Measurements from ENCODE around the gene CDHR2. TPM values are rescaled to one million over a fixed set of nuclear protein-coding genes. Genes with fewer than 3 reads are reported as not detected.

CDHR2 gene
- total RNA-seq, 1 donor from 2014 or later = 1.6 TPM

DNA sequence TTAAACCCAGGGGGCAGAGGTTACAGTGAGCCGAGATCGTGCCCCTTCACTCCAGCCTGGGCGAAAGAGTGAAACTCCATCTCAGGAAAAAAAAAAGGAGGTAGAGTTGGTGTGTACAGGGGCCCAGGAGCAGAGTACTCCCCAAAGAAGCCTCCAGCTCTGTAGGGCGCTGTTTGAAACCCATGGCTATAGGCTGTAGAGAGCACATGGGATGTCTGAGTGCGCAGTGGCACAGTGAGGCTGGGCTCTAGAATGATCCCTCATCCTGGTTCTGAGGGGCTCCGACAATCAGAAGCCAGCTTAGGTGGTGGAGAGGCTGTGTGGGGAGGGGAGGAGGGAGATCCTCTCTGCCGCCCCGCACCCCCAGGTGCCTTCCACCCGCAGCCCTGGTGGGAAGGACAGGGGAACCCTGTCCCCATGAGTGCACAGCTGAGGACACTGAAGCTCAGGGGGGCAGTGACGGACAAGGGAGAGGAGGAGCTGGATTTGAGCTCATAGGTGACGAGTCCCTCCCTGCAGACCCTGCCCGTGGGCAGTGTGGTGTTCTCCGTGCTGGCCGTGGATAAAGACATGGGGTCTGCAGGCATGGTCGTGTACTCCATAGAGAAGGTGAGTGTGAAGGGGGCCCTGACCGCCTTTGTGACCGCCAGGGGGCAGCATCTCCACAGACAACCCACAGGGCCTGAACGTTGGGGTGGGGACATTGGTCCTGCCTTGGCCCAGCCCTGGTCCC, 24.6 kb downstream of the CDHR2 start:
- Mint-ChIP-seq H3K4me1 (ENCODE audit: low read depth) (peaks cover 1% of the 10 kb centered on the region), H3K27ac (no peak overlapping the region), H3K9me3 (ENCODE audit: low read depth) (no peaks in the 10 kb centered on the region), H3K4me3 (ENCODE audit: low read depth) (no peak overlapping the region), H3K36me3 (ENCODE audit: insufficient read depth) (no peaks in the 10 kb centered on the region), H3K27me3 (peaks cover 13% of the 10 kb centered on the region)
- TF ChIP-seq, protein P1, sequence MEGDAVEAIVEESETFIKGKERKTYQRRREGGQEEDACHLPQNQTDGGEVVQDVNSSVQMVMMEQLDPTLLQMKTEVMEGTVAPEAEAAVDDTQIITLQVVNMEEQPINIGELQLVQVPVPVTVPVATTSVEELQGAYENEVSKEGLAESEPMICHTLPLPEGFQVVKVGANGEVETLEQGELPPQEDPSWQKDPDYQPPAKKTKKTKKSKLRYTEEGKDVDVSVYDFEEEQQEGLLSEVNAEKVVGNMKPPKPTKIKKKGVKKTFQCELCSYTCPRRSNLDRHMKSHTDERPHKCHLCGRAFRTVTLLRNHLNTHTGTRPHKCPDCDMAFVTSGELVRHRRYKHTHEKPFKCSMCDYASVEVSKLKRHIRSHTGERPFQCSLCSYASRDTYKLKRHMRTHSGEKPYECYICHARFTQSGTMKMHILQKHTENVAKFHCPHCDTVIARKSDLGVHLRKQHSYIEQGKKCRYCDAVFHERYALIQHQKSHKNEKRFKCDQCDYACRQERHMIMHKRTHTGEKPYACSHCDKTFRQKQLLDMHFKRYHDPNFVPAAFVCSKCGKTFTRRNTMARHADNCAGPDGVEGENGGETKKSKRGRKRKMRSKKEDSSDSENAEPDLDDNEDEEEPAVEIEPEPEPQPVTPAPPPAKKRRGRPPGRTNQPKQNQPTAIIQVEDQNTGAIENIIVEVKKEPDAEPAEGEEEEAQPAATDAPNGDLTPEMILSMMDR (IDR thresholded peaks at IDR 0.05; ENCODE audit: unreplicated experiment) = peak; percentile 75
- DNase-seq (ENCODE audit: low spot score, unreplicated experiment) = peak; percentile 64

DNA sequence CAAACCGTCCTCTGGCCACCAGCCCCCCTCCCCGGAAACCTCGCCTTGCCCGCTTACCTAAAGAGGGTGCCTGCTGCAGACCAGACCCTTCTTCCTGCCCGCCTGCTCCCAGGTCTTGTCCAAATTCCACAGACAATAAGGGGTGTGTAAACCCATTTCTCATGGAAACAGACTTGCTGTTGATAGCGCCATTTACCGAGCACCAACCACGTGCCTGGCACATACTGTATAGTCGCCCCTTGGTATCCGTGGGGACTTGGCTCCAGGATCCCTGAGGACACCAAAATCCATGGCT, 25.1 kb downstream of the CDHR2 start:
- TF ChIP-seq, protein P1 (IDR thresholded peaks at IDR 0.05; ENCODE audit: unreplicated experiment) = no peak
- Mint-ChIP-seq H3K27ac (no peak overlapping the region), H3K4me1 (ENCODE audit: low read depth) (peaks cover 1% of the 10 kb centered on the region), H3K9me3 (ENCODE audit: low read depth) (no peaks in the 10 kb centered on the region), H3K36me3 (ENCODE audit: insufficient read depth) (no peaks in the 10 kb centered on the region), H3K27me3 (peaks cover 13% of the 10 kb centered on the region), H3K4me3 (ENCODE audit: low read depth) (no peak overlapping the region)
- no peak for DNase-seq (ENCODE audit: low spot score, unreplicated experiment)

DNA sequence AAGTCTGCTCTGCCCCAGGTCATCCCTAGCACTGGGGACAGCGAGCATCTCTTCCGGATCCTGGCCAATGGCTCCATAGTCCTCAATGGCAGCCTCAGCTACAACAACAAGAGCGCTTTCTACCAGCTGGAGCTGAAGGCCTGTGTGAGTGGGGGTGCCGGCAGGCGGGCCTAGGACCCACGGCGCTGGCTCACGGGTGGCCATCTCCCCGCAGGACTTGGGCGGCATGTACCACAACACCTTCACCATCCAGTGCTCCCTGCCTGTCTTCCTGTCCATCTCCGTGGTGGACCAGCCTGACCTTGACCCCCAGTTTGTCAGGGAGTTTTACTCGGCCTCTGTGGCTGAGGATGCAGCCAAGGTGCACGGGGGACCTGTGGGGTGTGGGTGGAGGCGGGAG, 25.9 kb downstream of the CDHR2 start:
- Mint-ChIP-seq H3K9me3 (ENCODE audit: low read depth) (no peaks in the 10 kb centered on the region), H3K4me1 (ENCODE audit: low read depth) (peaks cover 1% of the 10 kb centered on the region), H3K27ac (no peak overlapping the region), H3K27me3 (peaks cover 17% of the 10 kb centered on the region), H3K4me3 (ENCODE audit: low read depth) (no peak overlapping the region), H3K36me3 (ENCODE audit: insufficient read depth) (no peaks in the 10 kb centered on the region)
- TF ChIP-seq, protein P1 (IDR thresholded peaks at IDR 0.05; ENCODE audit: unreplicated experiment) = no peak
- no peak for DNase-seq (ENCODE audit: low spot score, unreplicated experiment)

DNA sequence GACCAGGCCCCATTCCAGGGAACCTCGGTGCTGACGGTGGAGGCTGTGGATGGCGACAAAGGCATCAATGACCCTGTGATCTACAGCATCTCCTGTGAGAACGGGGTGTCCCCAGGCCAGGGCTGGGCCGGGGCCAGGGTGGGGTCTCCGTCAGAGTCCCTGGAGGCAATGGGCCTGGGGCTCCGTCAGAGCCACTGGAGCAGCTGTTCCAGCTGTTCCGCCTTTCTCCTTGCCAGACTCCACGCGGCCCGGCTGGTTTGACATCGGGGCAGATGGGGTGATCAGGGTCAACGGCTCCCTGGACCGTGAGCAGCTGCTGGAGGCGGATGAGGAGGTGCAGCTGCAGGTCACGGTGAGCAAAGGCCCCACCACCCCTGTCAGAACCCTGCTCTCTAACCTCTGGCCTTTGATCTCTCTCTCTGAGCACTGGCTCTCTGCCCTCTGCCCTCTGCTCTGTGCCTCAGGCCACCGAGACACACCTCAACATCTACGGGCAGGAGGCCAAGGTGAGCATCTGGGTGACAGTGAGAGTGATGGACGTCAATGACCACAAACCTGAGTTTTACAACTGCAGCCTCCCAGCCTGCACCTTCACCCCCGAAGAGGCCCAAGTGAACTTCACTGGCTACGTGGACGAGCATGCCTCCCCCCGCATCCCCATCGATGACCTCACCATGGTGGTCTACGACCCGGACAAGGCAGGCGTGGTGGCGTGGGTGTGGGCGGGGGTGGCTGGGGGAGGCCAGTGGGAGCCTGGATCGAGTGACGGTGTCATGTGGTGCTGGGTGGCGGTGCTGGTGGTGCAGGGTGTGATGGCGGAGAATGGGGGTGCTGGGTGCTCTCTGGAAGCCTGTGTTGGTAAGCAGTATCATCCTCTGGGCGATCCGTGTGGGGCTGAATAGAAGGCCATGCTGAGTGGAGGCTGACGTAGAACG, 26.6 kb downstream of the CDHR2 start:
- Mint-ChIP-seq H3K4me1 (ENCODE audit: low read depth) (peaks cover 1% of the 10 kb centered on the region), H3K4me3 (ENCODE audit: low read depth) (no peak overlapping the region), H3K27me3 (peaks cover 17% of the 10 kb centered on the region), H3K9me3 (ENCODE audit: low read depth) (no peaks in the 10 kb centered on the region), H3K36me3 (ENCODE audit: insufficient read depth) (no peaks in the 10 kb centered on the region), H3K27ac (peak overlapping the region; percentile 74)
- no peak for DNase-seq (ENCODE audit: low spot score, unreplicated experiment)
- TF ChIP-seq, protein P1 (IDR thresholded peaks at IDR 0.05; ENCODE audit: unreplicated experiment) = no peak

DNA sequence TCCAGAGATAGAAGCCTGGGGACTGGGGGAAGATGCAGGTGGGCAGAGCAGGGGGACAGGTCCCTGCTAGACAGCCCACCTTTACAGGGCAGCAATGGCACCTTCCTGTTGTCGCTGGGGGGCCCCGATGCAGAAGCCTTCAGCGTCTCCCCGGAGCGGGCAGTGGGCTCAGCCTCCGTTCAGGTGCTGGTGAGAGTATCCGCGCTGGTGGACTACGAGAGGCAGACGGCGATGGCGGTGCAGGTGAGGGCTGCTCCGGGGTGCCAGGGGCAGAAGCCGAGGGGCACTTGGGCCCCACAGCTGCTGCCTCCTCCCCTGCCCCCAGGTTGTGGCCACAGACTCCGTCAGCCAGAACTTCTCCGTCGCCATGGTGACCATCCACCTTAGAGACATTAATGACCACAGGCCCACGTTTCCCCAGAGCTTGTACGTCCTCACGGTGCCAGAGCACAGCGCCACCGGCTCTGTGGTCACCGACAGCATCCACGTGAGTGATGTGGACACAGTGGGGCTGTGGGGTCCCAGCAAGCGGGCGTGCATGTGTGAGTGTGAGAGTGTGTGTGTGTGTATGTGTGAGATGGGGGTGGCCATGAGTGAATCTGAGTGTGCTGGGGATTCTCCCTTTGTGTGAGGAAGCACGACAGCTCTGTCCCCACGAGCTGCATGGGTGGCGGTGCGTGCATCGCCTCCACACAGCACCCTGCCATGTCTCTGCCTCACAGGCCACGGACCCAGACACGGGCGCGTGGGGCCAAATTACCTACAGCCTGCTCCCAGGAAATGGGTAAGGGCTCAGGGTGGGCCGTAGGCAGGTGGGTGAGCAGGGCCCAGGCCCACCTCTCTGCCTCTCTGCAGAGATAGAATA, 28.4 kb downstream of the CDHR2 start:
- Mint-ChIP-seq H3K9me3 (ENCODE audit: low read depth) (no peaks in the 10 kb centered on the region), H3K27me3 (peaks cover 13% of the 10 kb centered on the region), H3K36me3 (ENCODE audit: insufficient read depth) (no peaks in the 10 kb centered on the region), H3K4me3 (ENCODE audit: low read depth) (no peak overlapping the region), H3K4me1 (ENCODE audit: low read depth) (peaks cover 1% of the 10 kb centered on the region), H3K27ac (no peak overlapping the region)
- TF ChIP-seq, protein P1 (IDR thresholded peaks at IDR 0.05; ENCODE audit: unreplicated experiment) = no peak
- DNase-seq (ENCODE audit: low spot score, unreplicated experiment) = no peak
